Activated T-cell treated with anti-CD3 and anti-CD28 coated beads for 24 hours (primary cell): Measurements from ENCODE around the gene COG8.

Experiments
- DNase-seq: peaks from one replicate; pipeline ENCODE4 v3.0.0-alpha.2; 2020; ENCODE audit warnings: low read depth

Gene COG8

DNA sequence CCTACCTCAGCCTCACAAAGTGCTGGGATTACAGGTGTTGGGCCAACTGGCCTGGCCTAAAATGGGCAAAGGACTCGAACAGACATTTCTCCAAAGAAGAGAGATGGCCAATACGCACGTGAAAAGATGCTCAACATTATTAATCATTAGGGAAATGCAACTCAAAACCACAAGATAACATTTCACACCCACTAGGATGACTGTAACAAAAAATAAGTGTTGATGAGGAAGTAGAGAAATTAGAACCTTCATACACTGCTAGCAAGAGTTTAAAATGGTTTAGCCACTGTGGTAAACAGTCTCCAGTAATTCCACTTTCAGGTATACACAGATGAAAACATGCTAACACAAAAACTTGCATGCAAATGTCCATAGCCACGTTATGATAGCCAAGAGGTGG lies 6.6 kb upstream of the COG8 start:
- no peak for DNase-seq

DNA sequence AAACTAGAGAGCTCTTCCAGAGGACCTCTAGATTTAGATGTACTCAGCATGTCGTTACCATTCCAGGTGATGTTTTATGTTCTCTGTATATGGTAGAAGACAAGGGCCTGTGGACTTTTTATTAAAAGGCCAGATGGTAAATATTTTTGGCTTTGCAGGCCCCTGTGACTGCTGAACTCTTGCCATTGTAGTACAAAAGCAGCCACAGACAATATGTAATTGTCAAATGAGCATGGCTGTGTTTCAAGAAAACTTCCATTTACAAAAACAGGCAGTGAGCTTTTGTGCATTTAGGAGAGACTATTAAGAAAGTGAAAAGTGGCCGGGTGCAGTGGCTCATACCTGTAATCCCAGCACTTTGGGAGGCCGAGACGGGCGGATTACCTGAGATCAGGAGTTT lies 4.8 kb upstream of the COG8 start:
- no peak for DNase-seq

DNA sequence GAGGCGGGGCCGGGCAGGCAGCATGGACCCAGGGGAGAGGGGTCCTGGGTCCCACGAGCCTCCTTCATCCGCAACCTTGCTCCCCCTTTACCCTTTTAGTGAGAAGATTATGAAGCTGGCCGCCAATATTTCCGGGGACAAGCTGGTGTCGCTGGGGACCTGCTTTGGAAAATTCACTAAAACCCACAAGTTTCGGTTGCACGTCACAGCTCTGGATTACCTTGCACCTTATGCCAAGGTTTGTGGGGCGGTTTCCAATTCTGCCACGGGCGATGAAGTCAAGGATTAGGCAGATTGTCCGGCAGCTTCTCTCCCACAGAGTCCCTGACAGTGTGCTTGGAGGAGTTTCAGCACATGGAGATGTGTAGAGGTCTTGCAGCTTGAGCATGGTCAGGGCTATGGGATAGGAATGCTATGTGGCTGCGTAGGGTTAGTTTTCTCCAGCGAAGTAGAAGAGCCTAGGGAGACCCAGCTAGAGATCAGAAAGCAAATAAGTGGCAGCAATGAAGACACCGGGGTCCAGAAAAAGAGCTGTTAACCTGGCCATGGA lies 806 bp upstream of the COG8 start:
- peak; percentile 16 for DNase-seq

DNA sequence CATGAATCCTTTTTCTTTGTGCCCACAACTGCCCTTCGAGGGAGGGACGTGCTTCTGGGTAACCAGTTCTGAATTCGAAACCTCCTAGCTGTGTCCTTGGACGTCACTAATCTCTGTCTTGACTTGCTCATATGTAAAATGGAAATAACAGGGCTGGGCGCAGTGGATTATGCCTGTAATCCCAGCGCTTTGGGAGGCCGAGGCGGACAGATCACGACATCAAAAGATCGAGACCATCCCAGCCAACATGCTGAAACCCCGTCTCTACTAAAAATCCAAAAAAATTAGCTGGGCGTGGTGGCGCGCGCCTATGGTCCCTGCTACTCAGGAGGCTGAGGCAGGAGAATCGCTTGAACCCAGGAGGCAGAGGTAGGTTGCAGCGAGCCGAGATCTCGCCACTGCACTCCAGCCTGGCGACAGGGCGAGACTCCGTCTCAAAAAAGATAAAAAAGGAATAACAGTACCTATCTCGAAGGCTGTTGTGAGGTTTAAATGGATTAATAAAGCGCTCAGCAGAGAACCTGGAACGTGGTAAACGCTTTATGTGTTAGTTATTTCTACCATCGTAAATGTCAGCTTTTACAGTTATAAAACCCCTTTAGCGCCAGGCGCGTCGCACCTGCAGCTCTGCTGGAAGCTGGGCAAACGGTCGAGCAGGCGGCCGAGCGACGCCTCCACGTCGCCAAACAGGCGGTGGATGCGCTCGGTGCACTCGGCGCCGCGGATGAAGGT lies 641 bp downstream of the COG8 start:
- DNase-seq, result no peak

DNA sequence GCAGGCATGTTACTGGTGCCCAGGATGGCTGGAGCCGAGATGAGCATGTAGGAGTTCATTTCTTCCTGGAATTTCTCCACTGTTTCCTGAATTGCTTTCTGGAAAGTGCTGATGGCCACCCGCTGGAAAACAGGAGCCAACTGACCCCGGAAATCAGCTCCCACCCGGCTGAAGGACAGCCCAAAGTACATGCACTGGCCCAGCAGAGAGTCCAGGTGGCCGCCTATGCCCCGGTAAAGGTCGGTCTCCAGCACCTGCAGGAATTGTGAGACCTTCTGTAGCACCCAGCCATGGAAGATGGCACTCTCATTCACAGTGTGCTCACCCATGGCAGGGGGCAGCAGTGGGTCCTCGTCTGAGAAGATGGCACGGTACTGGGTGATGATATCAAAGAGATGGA lies 4.7 kb downstream of the COG8 start:
- DNase-seq, result no peak

DNA sequence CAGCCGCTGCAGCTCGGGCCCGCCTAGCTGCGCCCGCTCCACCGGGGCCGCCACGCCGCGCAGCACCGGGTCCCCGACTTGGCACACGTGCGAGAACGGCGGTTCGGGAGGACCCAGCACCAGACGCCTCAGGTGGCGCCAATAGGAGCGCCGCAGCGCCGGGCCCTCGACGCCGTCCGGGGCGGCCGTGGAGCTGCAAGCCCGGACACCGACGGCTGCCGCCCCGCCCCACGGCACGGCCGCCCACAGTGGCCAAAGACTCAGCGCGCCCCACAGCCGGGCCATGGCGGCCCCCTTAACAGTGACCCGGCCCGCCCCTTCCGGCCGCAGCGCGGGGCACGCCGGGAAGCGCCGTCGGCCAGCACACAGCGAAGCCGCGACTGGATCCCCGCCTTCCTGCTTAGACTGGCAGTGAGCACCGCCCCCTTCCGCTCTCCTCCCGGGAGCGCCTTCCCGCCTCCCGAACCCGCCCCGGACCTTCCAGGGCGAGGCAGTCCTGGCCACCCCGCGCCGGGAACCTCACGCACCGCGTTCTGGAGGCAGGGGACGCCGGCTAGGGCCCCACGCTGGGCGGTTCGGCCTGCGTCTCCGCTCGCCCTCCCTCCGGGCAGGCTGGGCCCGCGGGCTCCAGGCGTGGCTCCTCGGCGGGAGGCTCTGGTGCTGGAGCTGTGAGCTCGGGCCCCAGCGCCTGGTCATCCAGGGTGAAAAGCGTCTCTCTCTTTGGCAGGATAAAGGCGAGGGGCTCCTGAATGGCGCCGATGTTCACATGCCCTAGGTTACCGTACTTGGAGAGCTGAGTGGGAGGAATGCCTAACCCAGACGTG lies 8.9 kb downstream of the COG8 start, which contains the start of gene PDF:
Gene PDF, minus strand, starts transcription at position 303 of the 824 bp plus-strand sequence. Its CDS starts 18 bp downstream, at position 285.
- peak; percentile 80 for DNase-seq

DNA sequence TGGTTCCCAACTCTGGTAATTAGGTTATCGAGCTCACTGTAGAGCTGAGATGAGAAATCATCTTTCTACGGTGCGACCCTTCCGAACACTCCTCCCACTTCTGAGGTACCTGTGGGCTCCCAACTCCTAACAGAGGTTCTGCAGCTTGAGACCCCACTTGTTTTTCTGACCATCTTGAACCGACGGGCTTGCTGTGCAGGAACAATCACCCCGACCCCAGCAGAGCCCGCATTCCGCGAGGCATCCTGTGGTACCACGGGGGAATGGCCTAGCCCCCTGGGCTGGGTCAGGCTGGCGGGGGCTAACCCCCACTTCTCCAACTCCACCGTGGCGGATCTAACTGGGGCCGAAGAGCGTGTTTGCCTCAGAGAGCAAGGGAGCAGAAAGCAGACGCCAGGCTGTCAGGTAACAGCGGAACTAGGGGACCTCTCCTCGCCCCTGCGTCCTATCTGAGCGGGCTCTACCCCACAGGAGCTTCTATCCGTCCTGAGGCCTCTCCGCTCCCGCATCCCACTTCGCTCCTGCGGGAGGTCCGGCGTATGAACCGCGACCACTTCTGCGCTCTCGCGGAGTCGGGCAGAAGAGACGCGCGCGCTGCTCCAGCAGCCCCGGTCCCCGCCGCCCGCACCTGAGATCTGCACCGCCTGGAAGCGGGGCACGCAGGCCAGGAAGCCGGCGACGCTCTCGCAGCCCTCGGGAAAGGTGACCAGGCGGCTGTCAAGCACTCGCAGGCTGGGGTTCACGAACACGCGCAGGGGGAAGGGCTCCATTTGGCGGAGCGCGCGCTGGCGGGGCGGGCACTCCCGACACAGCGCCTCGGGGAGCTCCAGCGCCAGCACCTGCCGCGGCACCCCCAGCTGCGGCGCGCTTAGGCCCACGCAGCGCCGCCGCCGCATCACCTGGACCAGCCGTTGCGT lies 9.7 kb downstream of the COG8 start:
- DNase-seq, result peak; percentile 26

DNA sequence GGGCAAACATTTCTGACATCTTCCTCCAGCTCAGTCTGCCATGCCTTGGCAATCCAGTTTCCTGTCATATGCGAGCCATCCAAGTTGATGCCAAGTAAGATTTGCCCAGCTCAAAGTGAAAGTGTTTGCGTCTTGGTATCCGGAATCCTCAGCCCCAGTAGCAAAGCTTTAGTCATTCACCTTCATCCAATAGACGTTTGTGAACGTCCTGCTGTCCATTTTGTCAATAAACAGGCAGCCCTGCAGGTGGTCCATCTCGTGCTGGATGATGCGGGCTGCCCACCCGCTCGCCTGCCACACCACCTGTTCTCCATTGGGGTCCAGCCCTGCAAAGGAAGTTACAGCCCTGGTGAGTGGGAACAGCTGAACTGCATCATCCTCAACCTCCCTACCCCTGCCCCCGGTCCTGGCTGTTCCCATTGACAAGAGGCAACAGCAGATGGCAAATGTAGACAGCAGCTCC lies 10.5 kb downstream of the COG8 start:
- no peak for DNase-seq

DNA sequence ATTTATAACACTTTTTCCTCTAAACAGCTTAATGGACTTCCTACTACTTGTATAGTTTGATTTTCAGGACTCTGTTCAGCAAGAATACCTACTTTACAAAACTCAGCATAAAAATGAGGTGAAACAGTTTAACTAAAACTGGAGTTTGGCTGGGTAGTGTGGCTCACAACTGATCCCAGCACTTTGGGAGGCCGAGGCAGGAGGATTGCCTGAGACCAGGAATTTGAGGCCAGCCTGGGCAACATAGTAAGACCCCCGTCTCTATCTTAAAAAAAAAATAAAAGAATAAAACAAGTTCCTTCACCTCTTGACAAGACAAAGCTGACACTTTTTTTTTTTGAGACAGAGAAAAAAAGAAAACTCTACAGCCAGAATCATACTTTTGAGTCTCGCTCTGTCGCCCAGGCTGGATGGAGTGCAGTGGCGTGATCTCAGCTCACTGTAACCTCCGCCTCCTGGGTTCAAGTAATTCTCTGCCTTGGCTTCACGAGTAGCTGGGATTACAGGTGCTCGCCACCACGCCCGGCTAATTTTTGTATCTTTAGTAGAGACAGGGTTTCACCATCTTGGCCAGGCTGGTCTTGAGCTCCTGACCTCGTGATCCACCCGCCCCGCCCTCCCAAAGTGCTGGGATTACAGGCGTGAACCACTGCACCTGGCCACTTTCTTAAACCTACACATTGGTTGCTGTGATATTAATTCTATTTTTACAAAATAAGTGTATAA lies 11.6 kb downstream of the COG8 start:
- DNase-seq, result no peak

DNA sequence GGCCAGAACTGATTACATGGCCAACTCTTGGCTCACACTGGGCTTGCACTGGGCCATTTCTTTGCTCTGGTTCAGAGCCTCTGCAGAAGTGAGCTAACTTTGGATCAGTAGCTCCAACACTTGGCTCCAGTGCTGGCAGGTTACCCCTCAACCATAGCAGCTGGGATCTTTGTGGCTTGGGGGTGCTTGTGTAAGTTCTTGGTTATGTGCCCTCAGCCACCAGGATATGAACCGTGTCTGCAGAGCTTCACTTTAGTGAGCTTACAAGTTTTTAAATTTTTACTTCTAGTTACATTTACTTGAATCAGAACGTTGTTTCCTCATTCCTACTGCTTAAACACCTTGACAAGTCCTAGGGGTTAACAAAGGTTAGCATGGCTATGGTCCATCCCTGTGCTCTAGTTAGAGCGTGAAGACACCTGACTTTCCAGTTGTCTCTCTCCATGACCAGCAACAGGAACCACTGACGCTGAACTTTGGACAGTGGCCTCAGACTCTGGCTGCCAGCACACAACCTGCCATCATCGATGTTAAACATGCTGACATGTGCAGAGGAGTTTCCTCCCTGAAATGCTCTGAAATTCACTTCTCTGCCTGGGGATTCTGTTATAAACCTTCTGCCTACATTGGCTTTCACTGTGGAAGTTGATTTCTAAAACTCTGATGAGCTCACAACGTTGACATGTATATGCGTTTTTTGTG lies 13.0 kb downstream of the COG8 start:
- no peak for DNase-seq

DNA sequence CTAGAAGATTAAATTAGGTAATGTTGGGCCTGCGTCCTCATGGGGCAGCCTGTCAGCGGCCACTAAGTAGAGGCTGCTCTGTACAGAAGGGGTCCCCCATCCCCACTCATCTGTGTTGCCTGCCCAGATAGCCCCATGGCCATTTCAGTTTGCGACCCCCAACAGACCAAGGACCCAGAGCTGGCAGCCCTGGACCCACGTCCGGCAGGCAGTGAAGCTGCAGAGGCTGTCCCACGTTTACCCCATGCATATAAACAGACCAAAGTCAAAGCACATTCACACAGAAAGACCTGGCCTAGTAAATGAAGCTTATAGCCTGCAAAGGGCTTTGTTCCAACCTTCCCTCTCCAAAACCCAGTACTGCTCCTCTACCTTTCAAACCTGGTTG lies 13.6 kb downstream of the COG8 start:
- no peak for DNase-seq

DNA sequence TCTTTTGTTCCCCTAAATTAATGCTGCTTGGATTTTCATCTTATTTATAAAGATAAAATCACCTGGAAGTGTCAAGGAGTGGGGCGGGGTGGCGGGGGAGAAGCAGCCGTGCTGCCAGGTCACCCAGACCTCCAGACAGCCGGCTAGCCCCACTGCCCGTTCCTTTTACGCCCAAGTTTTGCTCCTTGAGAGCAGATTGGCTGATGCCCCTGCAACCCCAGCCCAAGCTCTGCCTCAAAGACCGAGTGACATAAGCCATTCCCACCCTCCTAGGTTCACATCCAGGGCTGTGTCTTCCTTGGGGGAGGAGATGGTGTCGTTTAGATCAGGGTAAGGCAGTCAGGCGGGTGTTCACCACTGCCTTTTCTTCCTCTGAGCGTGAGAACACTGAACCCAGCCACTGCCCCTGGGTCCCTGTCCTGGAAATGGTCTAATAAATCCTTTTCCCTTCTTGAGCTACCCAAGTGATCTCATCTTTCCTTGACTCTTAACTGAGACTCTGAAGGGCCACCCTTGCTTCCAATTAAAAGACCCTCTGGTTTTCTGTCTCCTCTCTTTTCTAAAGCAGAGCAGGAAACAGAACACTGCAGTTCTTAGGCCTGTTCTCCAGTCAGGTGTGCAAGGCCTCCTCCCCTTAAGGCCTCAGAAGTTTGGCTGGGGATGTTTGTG lies 14.6 kb downstream of the COG8 start:
- no peak for DNase-seq

DNA sequence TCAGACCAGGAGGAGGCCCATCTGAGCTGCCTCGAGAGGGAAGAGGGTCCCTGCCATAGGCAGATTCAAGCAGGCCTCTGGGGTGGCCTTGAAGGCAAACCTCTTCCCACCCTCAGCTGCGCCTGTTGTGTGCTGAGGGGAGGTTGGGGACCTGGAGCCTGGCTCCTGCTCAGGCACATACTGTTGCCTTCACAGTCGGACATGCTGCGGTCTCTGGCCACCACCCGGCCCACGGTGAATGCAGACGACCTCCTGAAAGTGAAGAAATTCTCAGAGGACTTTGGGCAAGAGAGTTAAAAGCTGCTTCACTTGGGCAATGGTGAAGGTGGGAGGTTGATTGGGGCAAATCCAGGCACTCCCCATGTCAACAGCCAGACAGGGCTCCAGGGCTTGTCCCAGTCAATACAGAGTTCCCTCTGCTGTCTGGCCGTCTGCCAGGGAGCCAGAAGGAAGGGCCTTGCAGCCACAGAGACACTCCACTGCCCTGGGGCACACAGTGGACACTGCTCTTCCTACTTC lies 15.3 kb downstream of the COG8 start:
- no peak for DNase-seq

DNA sequence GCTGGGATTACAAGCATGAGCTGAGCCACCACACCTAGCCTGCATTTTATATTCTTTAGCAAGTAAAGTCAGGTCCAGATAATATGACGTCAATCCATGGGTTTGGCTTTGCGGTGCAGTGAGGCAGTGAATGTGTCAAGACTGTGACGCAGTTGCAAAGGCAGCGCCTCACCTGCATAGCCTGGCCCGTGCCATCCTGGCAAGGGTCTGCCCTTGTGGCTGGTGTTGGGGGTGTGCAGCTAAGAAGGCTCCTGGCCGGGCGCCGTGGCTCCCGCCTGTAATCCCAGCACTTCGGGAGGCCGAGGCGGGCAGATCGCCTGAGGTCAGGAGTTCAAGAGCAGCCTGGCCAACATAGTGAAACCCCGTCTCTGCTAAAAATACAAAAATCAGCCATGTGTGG lies 15.9 kb downstream of the COG8 start:
- DNase-seq, result no peak

DNA sequence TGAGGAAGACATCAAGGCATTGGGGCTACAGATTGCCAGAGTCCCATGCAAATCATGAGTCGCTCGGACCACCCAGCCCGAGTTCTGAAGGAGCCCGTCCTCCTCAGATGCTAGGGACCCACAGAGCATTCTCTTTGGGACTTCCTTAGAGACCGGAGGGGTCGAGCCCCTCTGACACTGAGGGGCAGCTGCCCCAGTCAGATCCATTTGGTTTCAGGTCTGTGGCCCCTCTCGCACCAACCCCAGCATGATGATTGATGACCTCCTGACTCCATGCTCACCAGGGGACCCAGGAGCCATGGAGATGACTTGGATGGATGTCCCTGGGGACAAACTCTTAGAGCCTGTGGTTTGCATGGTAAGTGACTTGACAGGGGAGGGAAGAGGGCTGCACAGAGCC lies 17.0 kb downstream of the COG8 start:
- no peak for DNase-seq

DNA sequence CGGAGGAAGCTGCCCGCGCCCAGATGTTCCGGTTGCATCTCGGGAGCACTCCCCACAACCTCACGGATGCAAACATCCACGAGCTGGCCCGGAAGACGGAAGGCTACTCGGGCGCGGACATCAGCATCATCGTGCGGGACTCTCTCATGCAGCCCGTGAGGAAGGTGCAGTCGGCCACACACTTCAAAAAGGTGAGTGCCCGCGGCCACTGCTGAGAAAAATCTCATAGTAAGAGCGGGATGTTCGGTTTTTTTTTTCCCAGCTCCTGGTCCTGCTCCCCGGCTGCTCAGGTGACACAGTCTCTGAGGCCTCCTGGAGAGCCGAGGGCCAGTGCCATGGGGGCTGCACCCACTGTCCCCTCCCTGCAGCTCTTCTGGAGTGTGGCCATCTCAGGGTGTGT lies 18.3 kb downstream of the COG8 start:
- no peak for DNase-seq

DNA sequence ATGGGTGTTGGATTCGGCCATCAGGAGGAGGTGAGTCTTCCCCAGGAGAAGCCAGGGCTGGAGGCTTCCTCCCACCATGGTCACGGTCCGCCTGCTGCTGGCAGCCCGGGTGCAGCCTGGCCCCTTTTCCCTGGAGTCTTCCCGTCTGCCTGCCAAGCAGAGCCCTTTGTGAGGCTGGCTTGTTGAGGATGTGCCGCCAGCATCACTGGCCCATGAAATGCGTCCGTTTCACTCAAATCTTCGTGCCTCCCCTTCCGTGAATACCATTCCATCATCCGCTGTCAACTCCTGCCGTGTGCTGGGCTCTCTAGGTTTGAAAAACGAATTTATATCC lies 18.7 kb downstream of the COG8 start:
- DNase-seq, result no peak

DNA sequence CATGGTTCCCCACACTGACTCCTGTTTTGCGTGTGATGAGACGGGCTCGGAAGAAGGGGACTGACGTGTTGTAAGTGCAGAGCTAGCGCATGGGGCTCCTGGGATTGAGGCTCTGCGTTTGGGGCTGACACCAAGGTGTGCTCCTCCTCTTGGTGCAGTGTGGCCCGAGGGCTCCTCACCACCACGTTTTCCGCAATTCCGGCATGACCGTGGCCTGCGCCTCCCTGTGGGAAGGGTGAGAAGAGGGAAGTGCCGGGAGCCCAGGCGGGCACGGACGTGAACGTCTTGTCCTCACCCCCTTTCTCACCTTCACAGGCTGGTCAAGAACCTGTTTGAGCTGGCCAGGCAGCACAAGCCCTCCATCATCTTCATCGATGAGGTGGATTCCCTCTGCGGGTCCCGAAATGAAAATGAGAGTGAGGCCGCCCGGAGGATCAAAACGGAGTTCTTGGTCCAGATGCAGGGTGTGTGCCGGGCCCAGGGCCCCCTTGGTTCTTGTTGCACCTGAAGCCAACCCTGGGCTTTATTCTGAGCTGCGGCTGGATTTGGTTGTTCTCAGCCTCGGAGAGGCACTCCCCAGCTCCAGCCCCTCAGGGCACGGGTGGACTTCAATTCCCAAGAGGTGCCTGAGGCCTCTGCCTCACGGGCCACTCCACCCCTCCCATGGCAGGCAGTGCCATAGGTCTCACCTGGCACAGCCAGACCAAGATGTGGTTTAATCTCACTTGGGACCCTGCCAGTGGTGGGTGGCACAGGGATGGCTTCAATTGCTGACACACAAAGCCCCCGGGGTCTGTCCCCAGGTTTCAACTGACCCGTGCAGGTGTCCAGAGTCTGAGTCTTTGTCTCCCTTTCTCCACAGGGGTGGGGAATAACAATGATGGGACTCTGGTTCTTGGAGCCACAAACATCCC lies 19.3 kb downstream of the COG8 start:
- no peak for DNase-seq

DNA sequence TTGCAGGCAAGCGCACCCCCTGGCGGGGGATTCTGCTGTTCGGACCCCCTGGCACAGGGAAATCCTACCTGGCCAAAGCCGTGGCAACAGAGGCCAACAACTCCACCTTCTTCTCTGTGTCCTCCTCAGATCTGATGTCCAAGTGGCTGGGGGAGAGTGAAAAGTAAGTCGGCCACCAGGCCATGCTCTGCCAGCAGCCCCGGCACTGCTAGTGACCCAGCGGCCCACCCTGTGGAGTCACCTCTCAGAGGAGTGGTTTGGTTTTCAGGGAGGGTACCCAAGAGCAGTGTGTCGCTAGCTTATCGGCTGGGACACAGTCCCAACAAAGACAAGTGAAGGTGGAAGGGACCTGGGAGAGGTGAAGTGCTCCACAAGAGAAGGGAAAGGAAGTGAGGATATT lies 20.0 kb downstream of the COG8 start:
- DNase-seq, result no peak
